ENCODE results near the gene SEMA6A.

DNA sequence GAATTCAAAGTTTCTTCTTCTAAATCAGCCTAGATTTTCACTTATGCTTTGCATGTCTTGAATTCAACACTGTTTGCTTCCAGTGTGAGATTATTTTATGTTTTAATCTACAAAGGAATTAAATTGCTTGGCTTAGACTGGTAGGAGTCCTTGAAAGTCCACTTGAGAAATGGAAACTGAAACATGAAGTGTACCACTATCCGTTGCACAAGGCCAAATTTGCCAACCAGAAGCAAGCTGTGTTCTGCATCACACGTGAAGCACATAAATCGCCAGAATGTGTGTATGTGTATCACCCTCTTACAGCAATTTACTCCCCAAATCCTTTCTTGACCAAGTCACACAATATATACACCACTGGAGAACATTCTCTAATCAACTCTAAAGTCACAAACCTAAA is 10.3 kb downstream of the SEMA6A start:
- TF ChIP-seq, protein P1, sequence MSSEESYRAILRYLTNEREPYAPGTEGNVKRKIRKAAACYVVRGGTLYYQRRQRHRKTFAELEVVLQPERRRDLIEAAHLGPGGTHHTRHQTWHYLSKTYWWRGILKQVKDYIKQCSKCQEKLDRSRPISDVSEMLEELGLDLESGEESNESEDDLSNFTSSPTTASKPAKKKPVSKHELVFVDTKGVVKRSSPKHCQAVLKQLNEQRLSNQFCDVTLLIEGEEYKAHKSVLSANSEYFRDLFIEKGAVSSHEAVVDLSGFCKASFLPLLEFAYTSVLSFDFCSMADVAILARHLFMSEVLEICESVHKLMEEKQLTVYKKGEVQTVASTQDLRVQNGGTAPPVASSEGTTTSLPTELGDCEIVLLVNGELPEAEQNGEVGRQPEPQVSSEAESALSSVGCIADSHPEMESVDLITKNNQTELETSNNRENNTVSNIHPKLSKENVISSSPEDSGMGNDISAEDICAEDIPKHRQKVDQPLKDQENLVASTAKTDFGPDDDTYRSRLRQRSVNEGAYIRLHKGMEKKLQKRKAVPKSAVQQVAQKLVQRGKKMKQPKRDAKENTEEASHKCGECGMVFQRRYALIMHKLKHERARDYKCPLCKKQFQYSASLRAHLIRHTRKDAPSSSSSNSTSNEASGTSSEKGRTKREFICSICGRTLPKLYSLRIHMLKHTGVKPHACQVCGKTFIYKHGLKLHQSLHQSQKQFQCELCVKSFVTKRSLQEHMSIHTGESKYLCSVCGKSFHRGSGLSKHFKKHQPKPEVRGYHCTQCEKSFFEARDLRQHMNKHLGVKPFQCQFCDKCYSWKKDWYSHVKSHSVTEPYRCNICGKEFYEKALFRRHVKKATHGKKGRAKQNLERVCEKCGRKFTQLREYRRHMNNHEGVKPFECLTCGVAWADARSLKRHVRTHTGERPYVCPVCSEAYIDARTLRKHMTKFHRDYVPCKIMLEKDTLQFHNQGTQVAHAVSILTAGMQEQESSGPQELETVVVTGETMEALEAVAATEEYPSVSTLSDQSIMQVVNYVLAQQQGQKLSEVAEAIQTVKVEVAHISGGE (CRISPR knock-in tag; IDR thresholded peaks at IDR 0.05) = no peak
- TF ChIP-seq CBX5 (IDR thresholded peaks at IDR 0.05; ENCODE audit: low read depth) = no peak
- no peak for TF ChIP-seq SIX5 (IDR thresholded peaks at IDR 0.05; ENCODE audit: low read depth, low read length, severe bottlenecking)
